K562 (cell line): ENCODE results near the gene POLR3C.

Experiments
- POLR2AphosphoS5 ChIP-seq: IDR thresholded peaks from 2 replicates; pipeline ENCODE4 v1.6.1; 2011; ENCODE audit warnings: mild to moderate bottlenecking, low read depth, low read length, moderate library complexity; ENCODE audit not compliant: control insufficient read depth, insufficient read depth
- SIN3A ChIP-seq, 2 experiments: fragments of 150-350 bp in 1 of 2; IDR thresholded peaks; 2 replicates each; pipeline ENCODE4 v1.6.1; 2011 to 2016; ENCODE audit warnings: borderline replicate concordance in 2 of 2, low read depth in 2 of 2, low read length in 2 of 2, mild to moderate bottlenecking in 2 of 2, moderate library complexity in 2 of 2; ENCODE audit not compliant: control insufficient read depth in 1 of 2
- SP1 ChIP-seq: sonication (generic); formaldehyde crosslinking; IDR thresholded peaks from 2 replicates; pipeline ENCODE4 v1.8.1; 2022; ENCODE audit warnings: mild to moderate bottlenecking, missing genetic modification reagents
- TAF7 ChIP-seq: fragments of 450-650 bp; IDR thresholded peaks from 2 replicates; pipeline ENCODE4 v1.6.1; 2016; ENCODE audit warnings: missing genetic modification characterization, missing compliant biosample characterization
- ZBTB7A ChIP-seq: IDR thresholded peaks from 2 replicates; pipeline ENCODE4 v1.6.1; 2011; ENCODE audit warnings: low read depth, mild to moderate bottlenecking, low read length, moderate library complexity, borderline replicate concordance; ENCODE audit not compliant: control insufficient read depth
- ZNF253 ChIP-seq: fragments of 250-450 bp; sonication (Bioruptor Pico); conservative IDR thresholded peaks from 2 replicates; pipeline ENCODE4 v1.6.1; 2021; ENCODE audit warnings: mild to moderate bottlenecking
- TF ChIP-seq, protein P1 (sequence below): fragments of 450-650 bp; IDR thresholded peaks from 2 replicates; pipeline ENCODE4 v1.6.1; 2016; ENCODE audit warnings: antibody characterized with exemption
- TF ChIP-seq, protein P2 (sequence below): fragments of 250-450 bp; sonication (Bioruptor Pico); IDR thresholded peaks from 2 replicates; pipeline ENCODE4 v1.5.1; 2021; ENCODE audit warnings: mild to moderate bottlenecking

DNA sequence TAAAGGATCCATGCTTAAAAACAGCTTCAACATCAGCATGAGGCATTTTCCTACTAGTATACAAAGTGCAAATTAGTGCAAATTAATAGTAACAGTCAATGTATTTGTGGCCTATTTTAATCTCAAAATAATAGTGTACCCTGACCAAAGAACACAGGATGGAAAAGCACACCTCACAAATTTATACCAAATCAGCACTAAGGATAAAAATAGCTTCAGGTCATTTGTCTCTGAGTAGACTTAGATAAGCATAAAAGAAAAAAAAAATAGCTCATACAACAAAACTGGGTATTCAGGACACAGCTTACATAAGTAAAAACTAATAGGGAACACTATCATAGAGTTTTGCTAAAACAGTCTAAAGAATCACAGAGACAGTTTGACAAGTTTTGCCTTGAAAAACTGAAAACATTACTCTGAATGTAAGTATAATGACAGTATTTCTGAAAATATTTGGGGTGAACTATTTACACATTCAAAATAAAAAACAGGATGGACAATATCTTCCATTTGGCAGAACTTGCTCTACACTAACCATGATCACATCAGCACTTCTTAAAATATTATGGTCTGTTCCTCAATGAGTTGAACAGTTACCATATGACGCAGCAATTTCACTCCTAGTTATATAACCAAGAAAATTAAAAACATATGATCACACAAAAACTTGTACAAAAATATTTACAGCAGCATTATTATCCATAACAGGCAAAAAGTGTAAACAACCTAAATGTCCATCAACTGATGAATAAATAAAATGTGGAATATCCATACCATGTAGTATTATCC, 46.4 kb upstream of the POLR3C start:
- TF ChIP-seq POLR2AphosphoS5 (no peak), ZNF253 (CRISPR knock-in tag) (no peak), TAF7 (tag) (no peak), SIN3A (IDR thresholded peaks at IDR 0.05; ENCODE audit: borderline replicate concordance in 2 of 2, control insufficient read depth in 1 of 2, low read depth in 2 of 2, low read length in 2 of 2) (no peak), ZBTB7A (no peak), SP1 (no peak)
- TF ChIP-seq, protein P1, sequence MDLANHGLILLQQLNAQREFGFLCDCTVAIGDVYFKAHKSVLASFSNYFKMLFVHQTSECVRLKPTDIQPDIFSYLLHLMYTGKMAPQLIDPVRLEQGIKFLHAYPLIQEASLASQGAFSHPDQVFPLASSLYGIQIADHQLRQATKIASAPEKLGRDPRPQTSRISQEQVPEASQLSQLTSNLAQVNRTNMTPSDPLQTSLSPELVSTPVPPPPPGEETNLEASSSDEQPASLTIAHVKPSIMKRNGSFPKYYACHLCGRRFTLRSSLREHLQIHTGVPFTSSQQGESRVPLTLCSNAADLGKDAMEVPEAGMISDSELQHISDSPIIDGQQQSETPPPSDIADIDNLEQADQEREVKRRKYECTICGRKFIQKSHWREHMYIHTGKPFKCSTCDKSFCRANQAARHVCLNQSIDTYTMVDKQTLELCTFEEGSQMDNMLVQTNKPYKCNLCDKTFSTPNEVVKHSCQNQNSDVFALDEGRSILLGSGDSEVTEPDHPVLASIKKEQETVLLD, result no peak
- TF ChIP-seq, protein P2, sequence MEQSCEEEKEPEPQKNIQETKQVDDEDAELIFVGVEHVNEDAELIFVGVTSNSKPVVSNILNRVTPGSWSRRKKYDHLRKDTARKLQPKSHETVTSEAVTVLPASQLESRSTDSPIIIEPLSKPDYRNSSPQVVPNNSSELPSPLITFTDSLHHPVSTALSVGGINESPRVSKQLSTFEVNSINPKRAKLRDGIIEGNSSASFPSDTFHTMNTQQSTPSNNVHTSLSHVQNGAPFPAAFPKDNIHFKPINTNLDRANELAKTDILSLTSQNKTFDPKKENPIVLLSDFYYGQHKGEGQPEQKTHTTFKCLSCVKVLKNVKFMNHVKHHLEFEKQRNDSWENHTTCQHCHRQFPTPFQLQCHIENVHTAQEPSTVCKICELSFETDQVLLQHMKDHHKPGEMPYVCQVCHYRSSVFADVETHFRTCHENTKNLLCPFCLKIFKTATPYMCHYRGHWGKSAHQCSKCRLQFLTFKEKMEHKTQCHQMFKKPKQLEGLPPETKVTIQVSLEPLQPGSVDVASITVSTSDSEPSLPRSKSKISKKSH (CRISPR knock-in tag), result no peak
